WTC11 (cell line): ENCODE data around the gene OR4K15. TPM values are rescaled to one million over a fixed set of nuclear protein-coding genes. Genes with fewer than 3 reads are reported as not detected.

Source experiments
- ATAC-seq: fragments of 200-7000 bp; cut with Tn5 transposase; 2 replicates; pipeline ENCODE4 v1.10.0; 2021; ENCODE audit warnings: mild to moderate bottlenecking, moderate library complexity
- CTCF ChIA-PET: fragments of 300-600 bp; sonication (Branson Sonifier 250); formaldehyde crosslinking; loops from one replicate; lab custom pipeline; 2021; ENCODE audit warnings: antibody characterized with exemption; lab: Charles Lee
- POLR2A ChIA-PET: fragments of 350-600 bp; sonication (Branson Sonifier 250); formaldehyde crosslinking; loops from one replicate; lab custom pipeline; 2021; ENCODE audit warnings: antibody characterized with exemption; lab: Charles Lee
- DNase-seq: peaks from one replicate; pipeline ENCODE4 v3.0.0; 2021; ENCODE audit warnings: low spot score
- H3K27ac Mint-ChIP-seq: 2 replicates; pipeline ENCODE4 v1.8.0; 2021; ENCODE audit warnings: mixed read lengths
- H3K27me3 Mint-ChIP-seq: 2 replicates; pipeline ENCODE4 v1.8.0; 2021; ENCODE audit warnings: low read depth, mild to moderate bottlenecking, moderate library complexity, mixed read lengths
- H3K36me3 Mint-ChIP-seq: 2 replicates; pipeline ENCODE4 v1.8.0; 2021; ENCODE audit warnings: mixed read lengths
- H3K4me1 Mint-ChIP-seq: 2 replicates; pipeline ENCODE4 v1.8.0; 2022; ENCODE audit warnings: mixed read lengths
- H3K4me3 Mint-ChIP-seq: 2 replicates; pipeline ENCODE4 v1.8.0; 2021; ENCODE audit warnings: mild to moderate bottlenecking, moderate library complexity, mixed read lengths
- H3K9me3 Mint-ChIP-seq: 2 replicates; pipeline ENCODE4 v1.8.0; 2021; ENCODE audit warnings: mixed read lengths
- AFF4 ChIP-seq: sonication (generic); formaldehyde crosslinking; IDR thresholded peaks from 2 replicates; pipeline ENCODE4 v1.8.1; 2023; ENCODE audit warnings: mild to moderate bottlenecking, missing genetic modification reagents, borderline replicate concordance
- ATF3 ChIP-seq: sonication (generic); formaldehyde crosslinking; conservative IDR thresholded peaks from 2 replicates; pipeline ENCODE4 v1.8.1; 2022; ENCODE audit warnings: mild to moderate bottlenecking, missing genetic modification reagents
- CREM ChIP-seq: sonication (generic); formaldehyde crosslinking; IDR thresholded peaks from 2 replicates; pipeline ENCODE4 v1.8.1; 2022; ENCODE audit warnings: mild to moderate bottlenecking, missing genetic modification reagents, moderate library complexity
- E2F1 ChIP-seq: sonication (generic); formaldehyde crosslinking; IDR thresholded peaks from 2 replicates; pipeline ENCODE4 v1.8.0; 2022; ENCODE audit warnings: mild to moderate bottlenecking, missing genetic modification reagents
- EMX1 ChIP-seq: fragments of 250-450 bp; sonication (Bioruptor Pico); IDR thresholded peaks from 2 replicates; pipeline ENCODE4 v1.8.0; 2021; ENCODE audit warnings: mild to moderate bottlenecking
- ERG ChIP-seq: fragments of 250-450 bp; sonication (Bioruptor Pico); IDR thresholded peaks from 2 replicates; pipeline ENCODE4 v1.8.0; 2021; ENCODE audit warnings: mild to moderate bottlenecking
- HMGA2 ChIP-seq: fragments of 250-450 bp; sonication (Bioruptor Pico); IDR thresholded peaks from 2 replicates; pipeline ENCODE4 v1.4.0; 2021; ENCODE audit warnings: mild to moderate bottlenecking, moderate library complexity
- IRF1 ChIP-seq: sonication (generic); formaldehyde crosslinking; IDR thresholded peaks from 2 replicates; pipeline ENCODE4 v1.8.0; 2023; ENCODE audit warnings: missing genetic modification reagents
- KAT7 ChIP-seq: sonication (generic); formaldehyde crosslinking; IDR thresholded peaks from 2 replicates; pipeline ENCODE4 v1.8.1; 2023; ENCODE audit warnings: missing genetic modification reagents, mild to moderate bottlenecking, borderline replicate concordance
- NFATC4 ChIP-seq: fragments of 250-450 bp; sonication (Bioruptor Pico); IDR thresholded peaks from 2 replicates; pipeline ENCODE4 v1.9.0; 2021; ENCODE audit warnings: mild to moderate bottlenecking
- NFE2L1 ChIP-seq: sonication (generic); formaldehyde crosslinking; IDR thresholded peaks from 2 replicates; pipeline ENCODE4 v1.8.1; 2023; ENCODE audit warnings: missing genetic modification reagents
- OVOL2 ChIP-seq: fragments of 250-450 bp; sonication (Bioruptor Pico); IDR thresholded peaks from 2 replicates; pipeline ENCODE4 v1.9.0; 2021; ENCODE audit warnings: mild to moderate bottlenecking, borderline replicate concordance
- PRRX2 ChIP-seq: fragments of 250-450 bp; sonication (Bioruptor Pico); IDR thresholded peaks from 2 replicates; pipeline ENCODE4 v1.8.0; 2021; ENCODE audit warnings: mild to moderate bottlenecking
- STAT6 ChIP-seq: sonication (generic); formaldehyde crosslinking; conservative IDR thresholded peaks from 2 replicates; pipeline ENCODE4 v1.8.1; 2023; ENCODE audit warnings: mild to moderate bottlenecking, low read depth, missing genetic modification reagents, moderate library complexity
- TP53 ChIP-seq: sonication (generic); formaldehyde crosslinking; IDR thresholded peaks from 2 replicates; pipeline ENCODE4 v1.8.1; 2023; ENCODE audit warnings: mild to moderate bottlenecking, missing genetic modification reagents
- USF1 ChIP-seq: sonication (generic); formaldehyde crosslinking; IDR thresholded peaks from 2 replicates; pipeline ENCODE4 v1.8.0; 2022; ENCODE audit warnings: mild to moderate bottlenecking, missing genetic modification reagents
- ZNF219 ChIP-seq: sonication (generic); formaldehyde crosslinking; IDR thresholded peaks from 2 replicates; pipeline ENCODE4 v1.8.0; 2023; ENCODE audit warnings: missing genetic modification reagents, mild to moderate bottlenecking, borderline replicate concordance
- ZNF317 ChIP-seq: sonication (generic); formaldehyde crosslinking; IDR thresholded peaks from 2 replicates; pipeline ENCODE4 v1.8.1; 2023; ENCODE audit warnings: low read depth, mild to moderate bottlenecking, moderate library complexity, missing genetic modification reagents, borderline replicate concordance
- ZSCAN18 ChIP-seq: fragments of 250-450 bp; sonication (Bioruptor Pico); IDR thresholded peaks from 2 replicates; pipeline ENCODE4 v2.1.2; 2022; ENCODE audit warnings: mild to moderate bottlenecking, moderate library complexity
- total RNA-seq: library from RNA; stranded (reverse); gene quantifications from 3 replicates; pipeline ENCODE4 v1.2.3, GENCODE V29; 2021

OR4K15 gene
- total RNA-seq, 1 experiment from 2014 or later, result not detected

GRCh38 chr14:19930617-19931016, 44.8 kb upstream of the OR4K15 start, which contains the start of gene OR4K1:
TSS of gene OR4K1 (plus strand) at chr14:19930917. CDS start at chr14:19935667, 4,750 bp downstream.
- H3K9me3 Mint-ChIP-seq, result peaks cover 59% of the 10 kb centered on the region
- POLR2A ChIA-PET, result no interaction called here
- TF ChIP-seq AFF4 (no peak), USF1 (no peak), ZSCAN18 (CRISPR knock-in tag) (no peak), KAT7 (CRISPR knock-in tag) (no peak), NFE2L1 (CRISPR knock-in tag) (no peak), PRRX2 (no peak), ZNF219 (CRISPR knock-in tag) (no peak), ERG (CRISPR knock-in tag) (no peak), OVOL2 (CRISPR knock-in tag) (no peak), STAT6 (CRISPR knock-in tag) (no peak)
- CTCF ChIA-PET, result no interaction called here
- no peak within 1 kb of the TSS for H3K4me3 Mint-ChIP-seq
- ATAC-seq (no peak), DNase-seq (no peak)
- H3K36me3 Mint-ChIP-seq, result peaks cover 52% of the 10 kb centered on the region
- H3K4me1 Mint-ChIP-seq, result no peaks in the 10 kb centered on the region
- H3K27me3 Mint-ChIP-seq, result peaks cover 16% of the 10 kb centered on the region
- no peak within 1 kb of the TSS for H3K27ac Mint-ChIP-seq

GRCh38 chr14:19941668-19942067, 33.7 kb upstream of the OR4K15 start:
- no peak overlapping the region for H3K27ac Mint-ChIP-seq
- peaks cover 6% of the 10 kb centered on the region for H3K27me3 Mint-ChIP-seq
- no peak overlapping the region for H3K4me3 Mint-ChIP-seq
- ATAC-seq (no peak), DNase-seq (no peak)
- ChIA-PET CTCF (no interaction called here), POLR2A (no interaction called here)
- H3K9me3 Mint-ChIP-seq, result peaks cover 31% of the 10 kb centered on the region
- no peaks in the 10 kb centered on the region for H3K4me1 Mint-ChIP-seq
- H3K36me3 Mint-ChIP-seq, result peaks cover 26% of the 10 kb centered on the region
- TF ChIP-seq ZNF317 (CRISPR knock-in tag), result no peak
- no peak for TF ChIP-seq HMGA2 (CRISPR knock-in tag)
- no peak for TF ChIP-seq EMX1 (CRISPR knock-in tag)
- no peak for TF ChIP-seq AFF4
- TF ChIP-seq ZNF219 (CRISPR knock-in tag), result no peak
- TF ChIP-seq IRF1 (CRISPR knock-in tag), result no peak
- TF ChIP-seq E2F1, result no peak
- no peak for TF ChIP-seq NFATC4 (CRISPR knock-in tag)
- TF ChIP-seq ATF3 (CRISPR knock-in tag), result no peak
- no peak for TF ChIP-seq TP53 (CRISPR knock-in tag)
- no peak for TF ChIP-seq CREM (CRISPR knock-in tag)
